A549 (cell line): ENCODE results near the gene TNS3. TPM values are rescaled to one million over a fixed set of nuclear protein-coding genes. Genes with fewer than 3 reads are reported as not detected.
A peak's percentile ranks its signal among the peaks of the same experiment; 100 is the strongest.

Source experiments
- ATAC-seq, 2 experiments: fragments of 200-7000 bp in 1 of 2; fragments of >200 bp in 1 of 2; cut with Nextera tagmentation in 1 of 2; cut with Tn5 transposase in 1 of 2; 3 replicates each; pipeline versions ENCODE4 v1.8.0 to v1.9.1; 2018 to 2020; ENCODE audit warnings: mild to moderate bottlenecking in 1 of 2, moderate library complexity in 1 of 2
- CTCF ChIA-PET: fragments of 300-600 bp; sonication (Branson Sonifier 250); formaldehyde crosslinking; extraction: SDS; loops from one replicate; lab custom pipeline; 2021; ENCODE audit warnings: antibody characterized with exemption, inconsistent platforms; lab: Yijun Ruan, JAX
- POLR2A ChIA-PET: fragments of 350-600 bp; formaldehyde crosslinking; extraction: SDS; loops from one replicate; lab custom pipeline; 2021; ENCODE audit warnings: antibody characterized with exemption, inconsistent platforms; lab: Yijun Ruan, JAX
- DNase-seq, 2 experiments: peaks; one replicate each; pipeline versions ENCODE4 v3.0.0 to v3.0.0-alpha.2; 2011 to 2016; ENCODE audit warnings: low read depth in 1 of 2, low spot score in 1 of 2
- FAIRE-seq: peaks from 2 replicates; lab custom pipeline; 2011; peaks lifted over from hg19 to GRCh38; lab: Jason Lieb, UNC
- H3K27ac ChIP-seq, 2 experiments: fragments of >200 bp; sonication (Bioruptor Twin); formaldehyde crosslinking; 3 replicates each; pipeline ENCODE4 v1.5.1; 2016 to 2017
- H3K4me1 ChIP-seq: fragments of >200 bp; sonication (Bioruptor Twin); formaldehyde crosslinking; 3 replicates; pipeline ENCODE4 v1.6.1; 2016
- H3K4me2 ChIP-seq: fragments of >200 bp; sonication (Bioruptor Twin); formaldehyde crosslinking; 3 replicates; pipeline ENCODE4 v1.6.1; 2016
- H3K4me3 ChIP-seq: fragments of >200 bp; sonication (Bioruptor Twin); formaldehyde crosslinking; 3 replicates; pipeline ENCODE4 v1.5.1; 2016
- H3K9me3 ChIP-seq: fragments of >200 bp; sonication (Bioruptor Twin); formaldehyde crosslinking; 3 replicates; pipeline ENCODE4 v1.6.1; 2016
- CBX8 ChIP-seq: fragments of 200-600 bp; sonication (generic); IDR thresholded peaks from 2 replicates; pipeline ENCODE4 v1.6.1; 2016
- FOXS1 ChIP-seq: fragments of 250-450 bp; sonication (Bioruptor Pico); IDR thresholded peaks from 2 replicates; pipeline ENCODE4 v1.5.0; 2020; ENCODE audit warnings: mild to moderate bottlenecking, moderate library complexity
- GATA3 ChIP-seq: IDR thresholded peaks from 2 replicates; pipeline ENCODE4 v1.6.1; 2012; ENCODE audit warnings: borderline replicate concordance
- HOXB13 ChIP-seq: fragments of 250-450 bp; sonication (Bioruptor Pico); IDR thresholded peaks from 2 replicates; pipeline ENCODE4 v1.5.0; 2020; ENCODE audit warnings: low read depth, mild to moderate bottlenecking, moderate library complexity
- KDM1A ChIP-seq: fragments of 200-600 bp; sonication (generic); IDR thresholded peaks from 2 replicates; pipeline ENCODE4 v1.6.1; 2016; ENCODE audit warnings: low read depth, mild to moderate bottlenecking
- KDM5A ChIP-seq: fragments of 200-600 bp; sonication (generic); IDR thresholded peaks from 2 replicates; pipeline ENCODE4 v1.6.1; 2016; ENCODE audit warnings: antibody characterized with exemption, mild to moderate bottlenecking
- MAFK ChIP-seq: fragments of 450-650 bp; IDR thresholded peaks from 2 replicates; pipeline ENCODE4 v1.6.1; 2014; ENCODE audit not compliant: partially characterized antibody
- NFE2L2 ChIP-seq: fragments of 150-350 bp; conservative IDR thresholded peaks from 2 replicates; pipeline ENCODE4 v1.6.1; 2014; ENCODE audit warnings: low read length
- NR3C1 ChIP-seq: fragments of >200 bp; sonication (Bioruptor Twin); formaldehyde crosslinking; IDR thresholded peaks from 3 replicates; pipeline ENCODE4 v1.6.1; 2017
- PBX3 ChIP-seq: IDR thresholded peaks from 2 replicates; pipeline ENCODE4 v1.6.1; 2012
- REST ChIP-seq: fragments of 200-600 bp; sonication (generic); IDR thresholded peaks from 2 replicates; pipeline ENCODE4 v1.6.1; 2016; ENCODE audit warnings: antibody characterized with exemption, mild to moderate bottlenecking, moderate library complexity
- TP53 ChIP-seq: fragments of 250-450 bp; sonication (Bioruptor Pico); IDR thresholded peaks from 2 replicates; pipeline ENCODE4 v1.5.0; 2021; ENCODE audit warnings: mild to moderate bottlenecking, moderate library complexity
- ZC3H11A ChIP-seq: fragments of 450-650 bp; IDR thresholded peaks from 2 replicates; pipeline ENCODE4 v1.6.1; 2014; ENCODE audit warnings: antibody characterized with exemption, mild to moderate bottlenecking
- WGBS: methylation state at CpG from one replicate; pipeline ENCODE4 v1.1.6; 2017; ENCODE audit errors: missing lambda C conversion rate; 5-methylcytosine and 5-hydroxymethylcytosine counted together
- polyA plus RNA-seq, 4 experiments: library from polyadenylated mRNA; depleted of rRNA in 3 of 4; stranded (reverse); fragments of >200 nt; fragmentation: RNase III in 1 of 4; extraction: RNeasy Plus Mini Kit Qiagen cat#74134 plus additional on column Dnase treatment in 1 of 4; gene quantifications; 2 replicates in 3 of 4; 3 replicates in 1 of 4; pipeline ENCODE4 v1.2.3, GENCODE V29; 2011 to 2017
- TF ChIP-seq, protein P1 (sequence below): fragments of 150-350 bp; IDR thresholded peaks from 2 replicates; pipeline ENCODE4 v1.6.1; 2014; ENCODE audit warnings: low read depth, mild to moderate bottlenecking, low read length

The TNS3 gene
- polyA plus RNA-seq, 2 of the 4 experiments (the other 2 are of a cell fraction): 107 to 134 TPM

- no peak overlapping the region for H3K4me2 ChIP-seq
- no peak for FAIRE-seq
Observed at GRCh38 chr7:47549397-47549796, 32.5 kb downstream of the TNS3 start.

GRCh38 chr7:47548546-47548945 lies 33.4 kb downstream of the TNS3 start:
- ATAC-seq: no peak
- no peak overlapping the region for H3K4me2 ChIP-seq
- peaks cover 97% of the 10 kb centered on the region for H3K4me1 ChIP-seq

More at GRCh38 chr7:47549397-47549796, 32.5 kb downstream of the TNS3 start:
- H3K9me3 ChIP-seq: no peaks in the 10 kb centered on the region
- H3K4me3 ChIP-seq: no peak overlapping the region
- ChIA-PET CTCF (no interaction called here), POLR2A (interaction anchor here (0.6 kb wide), 1 partner anchor 163 kb away, joined by 3 read pairs; no protein-coding TSS in a partner anchor)
- ATAC-seq: no peak
- DNase-seq: no peak
- TF ChIP-seq ZC3H11A (no peak), REST (no peak), PBX3 (no peak), NFE2L2 (no peak), TP53 (CRISPR knock-in tag) (no peak), HOXB13 (CRISPR knock-in tag) (no peak), FOXS1 (CRISPR knock-in tag) (no peak), KDM5A (no peak), GATA3 (no peak)
- TF ChIP-seq, protein P1, sequence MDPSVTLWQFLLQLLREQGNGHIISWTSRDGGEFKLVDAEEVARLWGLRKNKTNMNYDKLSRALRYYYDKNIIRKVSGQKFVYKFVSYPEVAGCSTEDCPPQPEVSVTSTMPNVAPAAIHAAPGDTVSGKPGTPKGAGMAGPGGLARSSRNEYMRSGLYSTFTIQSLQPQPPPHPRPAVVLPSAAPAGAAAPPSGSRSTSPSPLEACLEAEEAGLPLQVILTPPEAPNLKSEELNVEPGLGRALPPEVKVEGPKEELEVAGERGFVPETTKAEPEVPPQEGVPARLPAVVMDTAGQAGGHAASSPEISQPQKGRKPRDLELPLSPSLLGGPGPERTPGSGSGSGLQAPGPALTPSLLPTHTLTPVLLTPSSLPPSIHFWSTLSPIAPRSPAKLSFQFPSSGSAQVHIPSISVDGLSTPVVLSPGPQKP: no peak
- H3K4me1 ChIP-seq: peaks cover 93% of the 10 kb centered on the region
- H3K27ac ChIP-seq: peak overlapping the region in 1 of 2 experiments; percentile 56; a peak in 3 of 6 replicates
- 90% methylated on average over 6 of the region's 6 CpGs for WGBS

DNA sequence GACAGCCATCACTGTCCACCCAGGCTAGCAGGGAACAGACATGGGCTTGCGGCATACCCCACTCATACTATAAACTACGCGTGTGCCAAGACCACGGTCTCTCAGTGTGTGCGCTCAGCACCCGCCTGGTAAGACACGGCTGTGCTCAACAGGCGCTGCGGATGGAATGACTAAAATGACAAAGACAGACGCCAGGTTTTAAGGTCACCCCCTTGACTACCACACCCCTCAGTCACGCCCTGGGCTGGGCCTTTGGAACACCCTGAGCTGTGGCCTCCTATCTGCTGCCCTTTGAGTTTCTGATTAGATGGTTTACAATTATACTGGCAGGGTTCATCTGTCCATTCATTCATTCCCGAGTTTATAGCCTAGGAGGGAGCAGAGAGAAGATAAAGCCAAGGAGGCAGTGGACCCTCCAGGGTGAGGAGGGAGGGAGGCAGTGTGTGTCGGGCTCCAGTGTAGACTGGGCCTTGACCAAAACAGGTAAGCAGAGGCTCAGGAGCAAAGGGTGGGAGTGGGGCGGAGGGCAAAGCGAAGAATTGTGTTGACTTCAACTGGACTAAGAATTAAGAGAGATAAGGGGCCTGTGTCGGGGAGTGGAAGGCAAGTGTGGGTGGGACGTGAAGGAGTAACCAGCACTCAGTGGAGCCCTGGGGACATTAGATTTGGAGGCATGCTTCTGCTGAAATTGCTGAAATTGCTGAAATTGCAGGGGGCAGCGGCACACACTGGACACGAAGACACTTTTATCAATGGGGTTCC lies 35.0 kb downstream of the TNS3 start:
- ATAC-seq (no peak; a peak in 1 of 6 replicates), DNase-seq (no peak), FAIRE-seq (no peak)
- H3K4me3 ChIP-seq: no peak overlapping the region
- 83% methylated on average over 19 of the region's 19 CpGs for WGBS
- no peaks in the 10 kb centered on the region for H3K9me3 ChIP-seq
- H3K4me2 ChIP-seq: 0 out of 3 replicates have a peak overlapping the region, but pooled peaks have one; percentile 9
- H3K4me1 ChIP-seq: peaks cover 96% of the 10 kb centered on the region
- POLR2A ChIA-PET: no interaction called here
- CTCF ChIA-PET: interaction anchor here (1.0 to 1.2 kb wide), 3 partner anchors 10 to 272 kb away, joined by 3 to 5 read pairs (median 3); no protein-coding TSS in a partner anchor
- peak; percentile 50 for TF ChIP-seq MAFK
- no peak for TF ChIP-seq PBX3
- H3K27ac ChIP-seq: peak overlapping the region; percentile 18 to 56; a peak in 3 of 6 replicates

More at GRCh38 chr7:47548546-47548945, 33.4 kb downstream of the TNS3 start:
- DNase-seq (no peak), FAIRE-seq (no peak)
- Histone ChIP-seq H3K9me3 (no peaks in the 10 kb centered on the region), H3K4me3 (no peak overlapping the region), H3K27ac (peak overlapping the region in 1 of 2 experiments; percentile 56; a peak in 3 of 6 replicates)
- 94% methylated on average over 8 of the region's 8 CpGs for WGBS
- TF ChIP-seq CBX8 (no peak), KDM1A (no peak), NR3C1 (no peak)
- POLR2A ChIA-PET: no interaction called here
- CTCF ChIA-PET: interaction anchor here (1.1 kb wide), 1 partner anchor 105 kb away, joined by 3 read pairs; no protein-coding TSS in a partner anchor
